ENCODE measurements around the gene SPATA31E1. TPM values are rescaled to one million over a fixed set of nuclear protein-coding genes. Genes with fewer than 3 reads are reported as not detected.
"Not testable (repeated sequence)": the region's sequence is repeated elsewhere in the genome, so short reads cannot be mapped to it uniquely, and the experiment has no call there.

Gene SPATA31E1
- total RNA-seq, 1 donor from 2014 or later, result not detected

- H3K27ac Mint-ChIP-seq, result no peak overlapping the region
- no peak overlapping the region for H3K4me3 Mint-ChIP-seq
- no peak for DNase-seq (ENCODE audit: low spot score)
- H3K27me3 Mint-ChIP-seq (ENCODE audit: insufficient read depth, low read depth), result peaks cover 5% of the 10 kb centered on the region
- Histone ChIP-seq H3F3A (ENCODE audit: low read depth) (no peaks in the 10 kb centered on the region), H3K79me2 (ENCODE audit: low read depth) (no peaks in the 10 kb centered on the region), H3K4me3 (no peak overlapping the region), H3K9me3 (ENCODE audit: low read depth) (no peaks in the 10 kb centered on the region), H3K27ac (no peak overlapping the region), H3K4me2 (no peak overlapping the region), H3K9ac (no peak overlapping the region), H3K4me1 (peaks cover 6% of the 10 kb centered on the region), H2AFZ (replicated peaks) (no peak overlapping the region), H4K20me1 (ENCODE audit: low read depth) (no peaks in the 10 kb centered on the region), H3K27me3 (no peaks in the 10 kb centered on the region), H3K36me3 (no peaks in the 10 kb centered on the region)
- no peaks in the 10 kb centered on the region for H3K9me3 Mint-ChIP-seq
- H3K4me1 Mint-ChIP-seq, result peaks cover 7% of the 10 kb centered on the region
- no peaks in the 10 kb centered on the region for H3K36me3 Mint-ChIP-seq
- no peak for TF ChIP-seq EZH2phosphoT487 (IDR thresholded peaks at IDR 0.05)
- TF ChIP-seq CTCF (IDR thresholded peaks at IDR 0.05), result no peak
- no peak for TF ChIP-seq EZH2 (IDR thresholded peaks at IDR 0.05)
These were observed 33.4 kb upstream of the SPATA31E1 start for GRCh38 chr9:87849144-87849758.

- peaks cover 6% of the 10 kb centered on the region for H3K4me1 ChIP-seq
- H3K36me3 Mint-ChIP-seq, result no peaks in the 10 kb centered on the region
- peaks cover 5% of the 10 kb centered on the region for H3K27me3 Mint-ChIP-seq (ENCODE audit: insufficient read depth, low read depth)
- no peaks in the 10 kb centered on the region for H3K9me3 ChIP-seq (ENCODE audit: low read depth)
- H3K79me2 ChIP-seq (ENCODE audit: low read depth), result no peaks in the 10 kb centered on the region
- no peak overlapping the region for H3K9ac ChIP-seq
- no peak for TF ChIP-seq CTCF (IDR thresholded peaks at IDR 0.05)
- TF ChIP-seq EZH2 (IDR thresholded peaks at IDR 0.05), result no peak
- TF ChIP-seq EZH2phosphoT487 (IDR thresholded peaks at IDR 0.05), result no peak
- no peak overlapping the region for H3K27ac Mint-ChIP-seq
- no peaks in the 10 kb centered on the region for H3F3A ChIP-seq (ENCODE audit: low read depth)
- no peak for DNase-seq (ENCODE audit: low spot score)
- no peaks in the 10 kb centered on the region for H3K27me3 ChIP-seq
- no peak overlapping the region for H3K4me3 Mint-ChIP-seq
- H4K20me1 ChIP-seq (ENCODE audit: low read depth), result no peaks in the 10 kb centered on the region
- peaks cover 10% of the 10 kb centered on the region for H3K4me1 Mint-ChIP-seq
- H3K27ac ChIP-seq, result no peak overlapping the region
- no peaks in the 10 kb centered on the region for H3K36me3 ChIP-seq
- H3K9me3 Mint-ChIP-seq, result no peaks in the 10 kb centered on the region
- no peak overlapping the region for H3K4me3 ChIP-seq
- no peak overlapping the region for H3K4me2 ChIP-seq
- no peak overlapping the region for H2AFZ ChIP-seq (replicated peaks)
These were observed 32.3 kb upstream of the SPATA31E1 start for GRCh38 chr9:87850391-87850790.

- H3K4me1 Mint-ChIP-seq, result peaks cover 17% of the 10 kb centered on the region
- H3K36me3 ChIP-seq; H3K27me3 ChIP-seq; H3K4me3 Mint-ChIP-seq; H3K4me3 ChIP-seq; H3K36me3 Mint-ChIP-seq; H3K27ac ChIP-seq; H3K9me3 Mint-ChIP-seq; H3K9ac ChIP-seq; H3K27me3 Mint-ChIP-seq (ENCODE audit: insufficient read depth, low read depth); H3K9me3 ChIP-seq (ENCODE audit: low read depth); H2AFZ ChIP-seq (replicated peaks); H3K4me2 ChIP-seq; DNase-seq (ENCODE audit: low spot score); H4K20me1 ChIP-seq (ENCODE audit: low read depth); H3K4me1 ChIP-seq; H3K79me2 ChIP-seq (ENCODE audit: low read depth); H3K27ac Mint-ChIP-seq; H3F3A ChIP-seq (ENCODE audit: low read depth): not testable (repeated sequence)
These were observed 31.5 kb upstream of the SPATA31E1 start for GRCh38 chr9:87851186-87851585.

- Histone ChIP-seq H3K9ac (no peak overlapping the region), H3K9me3 (ENCODE audit: low read depth) (no peaks in the 10 kb centered on the region), H3K27ac (no peak overlapping the region), H3K4me2 (no peak overlapping the region), H3K36me3 (no peaks in the 10 kb centered on the region), H2AFZ (replicated peaks) (no peak overlapping the region), H3F3A (ENCODE audit: low read depth) (no peaks in the 10 kb centered on the region), H4K20me1 (ENCODE audit: low read depth) (no peaks in the 10 kb centered on the region), H3K4me3 (no peak overlapping the region), H3K4me1 (peaks cover 6% of the 10 kb centered on the region), H3K27me3 (no peaks in the 10 kb centered on the region), H3K79me2 (ENCODE audit: low read depth) (no peaks in the 10 kb centered on the region)
- H3K27ac Mint-ChIP-seq, result no peak overlapping the region
- peaks cover 7% of the 10 kb centered on the region for H3K9me3 Mint-ChIP-seq
- no peak overlapping the region for H3K4me3 Mint-ChIP-seq
- peaks cover 2% of the 10 kb centered on the region for H3K27me3 Mint-ChIP-seq (ENCODE audit: insufficient read depth, low read depth)
- peaks cover 17% of the 10 kb centered on the region for H3K4me1 Mint-ChIP-seq
- DNase-seq (ENCODE audit: low spot score), result no peak
- H3K36me3 Mint-ChIP-seq, result no peaks in the 10 kb centered on the region
- no peak for TF ChIP-seq CTCF (IDR thresholded peaks at IDR 0.05)
- no peak for TF ChIP-seq EZH2 (IDR thresholded peaks at IDR 0.05)
- no peak for TF ChIP-seq EZH2phosphoT487 (IDR thresholded peaks at IDR 0.05)
These were observed 29.4 kb upstream of the SPATA31E1 start for GRCh38 chr9:87853302-87853701.
